ENCODE data around the gene ABCB8.

ABCB8 gene

DNA sequence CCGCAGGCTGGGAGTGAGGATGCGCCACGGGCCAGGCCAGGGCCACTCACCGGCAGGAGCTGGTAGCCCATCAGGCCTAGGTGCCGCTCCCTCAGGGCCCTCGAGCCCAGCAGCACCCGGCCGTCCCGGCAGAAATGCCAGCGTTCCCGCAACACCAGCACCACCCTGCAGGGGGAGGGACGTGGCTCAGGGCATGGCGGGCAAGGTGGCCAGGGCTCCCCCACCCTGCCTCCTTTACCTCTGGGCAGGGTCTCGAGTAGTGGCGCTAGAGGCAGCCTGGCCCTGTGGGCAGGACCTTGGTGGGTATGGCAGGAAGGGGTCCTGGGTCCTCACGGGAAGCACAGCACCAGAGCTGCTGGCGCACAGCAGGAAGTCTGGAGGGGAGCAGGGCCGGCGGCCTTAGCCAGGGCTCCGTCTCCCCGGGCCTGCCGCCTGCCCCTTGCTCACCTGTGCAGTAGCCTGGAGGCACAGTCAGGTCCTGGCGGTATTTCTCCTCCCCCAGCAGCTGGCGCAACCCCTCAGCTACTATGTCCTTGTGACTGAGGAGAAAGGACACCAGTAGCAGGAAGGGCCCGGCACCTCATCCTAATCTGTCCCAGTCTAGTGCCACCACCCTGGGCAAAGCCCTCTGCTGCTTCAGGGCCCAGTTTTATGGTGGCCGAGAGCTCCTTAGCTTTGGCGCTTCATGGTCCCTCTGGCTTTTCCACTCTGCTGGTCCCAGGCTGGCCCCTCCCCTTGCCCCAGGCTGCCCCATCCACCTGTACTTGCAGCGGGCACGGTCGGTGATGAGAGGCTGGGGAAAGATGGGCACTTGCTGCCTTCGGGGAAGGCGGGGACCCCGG is 48.8 kb downstream of the ABCB8 start:
- DNase-seq, result no peak

DNA sequence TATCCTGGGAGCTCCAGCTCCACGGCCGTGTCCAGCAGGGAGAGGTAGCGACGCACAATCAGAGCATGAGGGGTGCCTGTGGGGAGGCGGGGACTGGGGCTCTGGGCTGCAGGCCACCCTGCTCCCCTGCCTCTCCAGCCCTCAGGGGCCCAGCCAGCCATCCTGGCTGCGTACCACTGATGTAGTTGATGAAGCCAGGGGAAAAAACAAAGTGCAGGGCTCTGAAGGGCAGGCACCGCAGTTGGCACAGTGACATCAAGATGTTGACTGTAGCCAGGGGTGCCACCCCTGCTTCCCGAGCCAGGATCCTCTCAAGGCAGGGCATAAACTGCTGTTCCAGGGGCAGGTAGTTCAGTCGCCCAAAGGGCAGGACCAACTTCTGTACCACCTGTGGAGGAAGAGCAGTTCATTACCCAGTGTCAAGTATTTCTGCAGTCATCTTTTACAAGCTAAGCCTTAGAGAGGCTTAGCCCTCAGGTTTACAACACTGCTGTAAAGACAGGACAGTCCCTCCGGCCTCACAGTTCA is 49.5 kb downstream of the ABCB8 start:
- DNase-seq, result no peak

DNA sequence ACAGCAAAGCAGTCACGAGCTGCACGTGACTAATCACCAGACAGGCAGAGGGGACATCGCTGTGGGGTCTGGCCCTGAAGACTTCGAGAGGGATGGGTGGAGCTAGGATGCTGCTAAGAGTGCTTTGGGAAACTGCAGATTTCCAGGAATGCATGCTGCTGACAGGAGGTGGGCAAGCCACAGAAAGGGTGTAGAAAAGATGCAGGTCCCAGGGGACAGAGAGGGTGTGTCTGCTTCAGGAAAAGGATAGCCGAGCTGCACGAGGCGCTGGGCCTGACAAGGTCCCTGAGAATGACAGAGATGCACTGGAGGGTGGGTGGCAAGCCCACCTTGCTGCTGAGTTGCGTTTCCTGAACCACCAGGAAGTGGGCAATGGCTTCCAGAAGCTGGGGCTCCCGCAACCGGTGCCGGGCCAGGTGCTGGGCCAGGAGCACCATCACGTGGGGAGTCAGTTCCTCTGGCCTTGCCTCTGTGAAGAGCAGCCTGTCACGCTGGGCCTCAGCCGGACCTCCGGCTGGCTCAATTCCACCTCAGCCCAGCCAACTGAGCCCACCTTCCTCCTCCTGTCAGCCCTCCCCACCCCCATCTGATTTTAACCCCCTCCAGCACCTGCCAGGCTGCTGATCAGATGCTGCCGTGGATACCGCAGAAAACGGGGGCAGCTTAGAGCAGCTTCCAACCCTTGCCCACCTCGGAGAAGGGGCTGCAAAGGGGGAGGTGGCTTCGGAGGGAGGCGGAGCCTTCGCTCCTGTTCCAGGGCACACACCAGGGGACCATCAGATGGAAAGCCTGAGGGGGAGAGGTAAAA is 50.2 kb downstream of the ABCB8 start:
- DNase-seq, result no peak

DNA sequence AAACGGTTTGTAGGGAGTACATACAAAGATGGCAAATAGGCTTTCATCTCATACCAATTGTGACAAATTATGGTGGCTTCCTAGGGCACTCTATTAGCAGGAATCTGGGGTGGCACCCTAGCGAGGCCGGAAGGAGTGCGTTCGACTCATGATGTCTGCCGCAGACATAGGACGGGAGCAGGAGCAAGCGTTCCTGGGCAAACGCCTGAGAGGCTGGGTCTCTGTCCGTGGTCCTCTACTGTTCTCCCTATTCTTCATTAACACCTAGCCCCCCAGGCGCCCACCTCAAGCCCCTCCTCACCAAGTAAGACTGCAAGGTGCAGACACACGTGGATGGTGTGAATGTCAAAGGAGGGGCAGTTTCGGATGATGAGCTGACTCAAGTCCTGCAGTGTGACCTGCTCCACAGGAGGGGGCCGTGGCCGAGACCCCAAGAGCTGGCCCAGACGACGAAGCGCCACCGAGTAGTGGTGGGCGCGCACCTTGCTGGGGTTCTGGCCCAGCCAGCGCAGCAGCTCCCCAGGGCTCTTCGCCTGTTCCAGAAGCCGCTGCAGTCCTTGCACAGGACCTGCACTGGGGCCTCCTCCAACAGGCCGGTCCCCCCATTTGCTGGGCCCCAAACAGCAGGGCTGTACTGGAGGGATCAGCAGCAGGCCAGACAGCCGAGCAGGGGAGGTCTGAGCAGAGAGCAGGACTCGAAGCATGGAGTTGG is 51.1 kb downstream of the ABCB8 start:
- no peak for DNase-seq

GRCh38 chr7:151080067-151080521 is 51.8 kb downstream of the ABCB8 start:
- no peak for DNase-seq

- peak; percentile 71 to 93 for DNase-seq
Measured at GRCh38 chr7:151080522-151081169, 52.4 kb downstream of the ABCB8 start, which contains the start of gene FASTK. Gene FASTK (minus strand): TSS chr7:151080809. CDS start chr7:151080766, 43 bp downstream.

- no peak for DNase-seq
Measured at GRCh38 chr7:151081170-151082101, 53.2 kb downstream of the ABCB8 start.

DNA sequence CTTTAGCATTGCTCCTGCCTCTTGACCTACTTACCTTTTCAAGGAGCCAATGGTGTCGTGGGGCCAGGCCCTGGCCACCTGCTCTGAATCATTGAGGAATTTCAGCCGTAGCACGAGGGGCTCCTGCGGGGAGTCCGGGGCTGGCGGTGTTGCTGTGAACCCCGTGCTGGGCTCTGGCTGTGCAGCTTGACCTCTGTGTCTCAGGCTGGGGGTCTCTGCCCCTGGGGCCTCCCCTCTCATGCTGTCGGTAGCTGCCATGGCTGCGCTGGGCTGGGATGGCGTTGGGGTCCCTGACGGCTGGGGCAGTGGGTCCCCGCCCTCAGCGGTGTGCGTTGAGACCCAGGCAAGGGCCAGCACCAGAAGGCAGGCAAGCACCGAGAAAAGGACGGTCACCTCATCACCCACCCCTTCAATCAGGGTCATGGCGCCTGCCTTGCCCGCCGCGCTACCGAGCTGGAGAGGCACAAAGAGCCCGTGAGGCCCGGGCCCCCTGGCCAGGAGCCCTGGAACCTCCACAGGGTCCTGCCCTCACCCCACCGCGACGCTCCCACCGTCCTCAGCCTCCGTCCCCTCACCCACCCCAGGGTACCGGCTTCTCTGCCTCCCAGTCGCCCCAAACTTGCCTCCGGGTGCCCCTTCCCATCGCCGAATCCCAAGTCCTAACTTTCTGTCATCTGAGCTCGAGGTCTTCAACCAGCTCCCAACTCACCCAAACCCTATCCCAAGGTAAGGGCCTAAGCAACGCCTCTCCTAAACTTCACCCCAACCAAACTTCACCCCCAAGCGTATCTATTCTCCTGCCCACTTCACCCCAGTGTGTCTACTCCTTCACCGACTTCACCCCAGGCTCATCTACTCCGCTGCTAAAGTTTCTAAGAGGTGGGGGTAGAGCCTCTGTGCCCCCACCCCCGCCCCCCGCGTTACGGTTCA is 54.2 kb downstream of the ABCB8 start:
- DNase-seq, result no peak

DNA sequence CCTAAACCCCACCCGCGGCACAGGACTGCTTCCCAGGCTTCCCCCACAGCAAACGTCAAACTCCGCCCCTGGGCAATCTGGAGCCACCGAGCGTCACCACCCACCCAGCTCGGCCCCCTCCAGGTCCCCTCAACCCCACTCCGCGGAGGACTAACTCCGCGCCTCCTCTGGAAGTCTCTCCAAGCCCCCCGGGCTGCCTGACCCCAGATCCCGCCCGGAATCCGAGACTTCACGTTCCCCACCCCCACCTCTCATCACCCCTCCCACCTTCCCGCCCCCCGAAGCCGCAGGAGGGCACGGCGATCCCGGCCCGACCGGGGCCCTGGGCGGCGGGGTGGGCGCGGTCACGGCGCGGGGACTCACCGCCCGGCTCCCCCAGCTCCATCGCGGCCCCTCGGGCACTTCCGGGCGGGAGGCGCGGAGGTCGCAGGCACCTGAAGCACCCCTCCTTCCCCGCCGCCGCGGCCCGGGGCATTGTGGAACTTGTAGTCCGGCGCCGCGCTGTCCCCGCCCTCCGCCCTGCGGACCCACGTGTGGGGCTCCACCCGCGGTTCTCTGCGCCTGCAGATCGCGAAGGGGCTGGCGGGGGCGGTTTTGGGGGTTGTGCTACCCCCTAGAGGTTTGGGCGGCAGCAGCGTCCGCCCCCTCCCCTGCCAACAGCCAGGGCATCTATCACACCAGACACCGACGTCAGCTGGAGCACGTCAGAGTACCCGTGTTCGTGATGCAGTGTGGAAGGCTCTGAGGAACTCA is 55.0 kb downstream of the ABCB8 start, which contains the start of gene TMUB1:
Gene TMUB1 (minus strand): TSS at position 423 of the 753 bp plus-strand sequence. CDS start 930 bp downstream, outside the sequence.
- DNase-seq, result peak; percentile 46 to 47

DNA sequence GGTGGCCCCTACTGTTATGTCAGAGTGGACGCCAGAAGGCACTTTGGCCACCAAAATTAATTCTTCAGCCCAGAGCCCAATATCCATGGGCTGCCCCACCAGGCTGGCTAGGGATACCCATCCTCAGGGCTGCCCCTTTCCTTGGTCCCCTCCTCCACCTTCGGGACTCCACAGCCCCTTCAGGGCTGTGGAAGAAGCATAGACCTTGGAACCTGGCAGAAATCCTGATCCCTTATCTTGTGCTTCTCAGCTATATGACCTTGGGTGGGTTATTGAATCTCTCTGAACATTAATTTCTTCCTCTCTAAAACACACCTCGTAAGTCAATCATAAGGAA is 55.5 kb downstream of the ABCB8 start:
- no peak for DNase-seq

- DNase-seq, result no peak
Measured at GRCh38 chr7:151085329-151085690, 57.1 kb downstream of the ABCB8 start.

- peak; percentile 44 to 81 for DNase-seq
Measured at GRCh38 chr7:151085691-151086620, 57.7 kb downstream of the ABCB8 start, which contains the start of gene AGAP3. Gene AGAP3 (plus strand): TSS chr7:151086475. CDS start chr7:151086742, 267 bp downstream.

- DNase-seq, result peak in 1 of 2 experiments; percentile 21
Measured at GRCh38 chr7:151086802-151087244, 58.6 kb downstream of the ABCB8 start.

GRCh38 chr7:151087245-151088018 is 59.2 kb downstream of the ABCB8 start:
- no peak for DNase-seq

GRCh38 chr7:151088019-151088855 is 60.0 kb downstream of the ABCB8 start:
- DNase-seq, result no peak

Data from NCI-H187 (cell line).